Upper lobe of left lung (tissue), 6 donors: ENCODE results near the gene CA9. TPM values are rescaled to one million over a fixed set of nuclear protein-coding genes. Genes with fewer than 3 reads are reported as not detected.

ENCODE experiments used
- ATAC-seq, 2 donors: fragments of 200-7000 bp; cut with Tn5 transposase; one replicate each; pipeline ENCODE4 v1.9.1; 2022; ENCODE audit warnings: mild to moderate bottlenecking in 2 of 2, moderate library complexity in 2 of 2; ENCODE audit not compliant: low FRiP score in 2 of 2
- DNase-seq, 2 donors: peaks; one replicate each; pipeline ENCODE4 v3.0.0-alpha.2; 2019 to 2020
- H3K27ac ChIP-seq, 4 donors: fragments of 200-600 bp; sonication (generic); one replicate each; pipeline ENCODE4 v1.5.1; 2016 to 2019
- H3K27me3 ChIP-seq, 4 donors: fragments of 200-600 bp; sonication (generic); one replicate each; pipeline ENCODE4 v1.5.1; 2017 to 2019
- H3K36me3 ChIP-seq, 4 donors: fragments of 200-600 bp; sonication (generic); one replicate each; pipeline ENCODE4 v1.5.1; 2016 to 2019
- H3K4me1 ChIP-seq, 4 donors: fragments of 200-600 bp; sonication (generic); one replicate each; pipeline ENCODE4 v1.5.1; 2018 to 2019
- H3K4me3 ChIP-seq, 4 donors: fragments of 200-600 bp; sonication (generic); one replicate each; pipeline ENCODE4 v1.5.1; 2017 to 2019; ENCODE audit warnings: mild to moderate bottlenecking in 2 of 4, moderate library complexity in 1 of 4
- H3K9me3 ChIP-seq, 4 donors: fragments of 200-600 bp; sonication (generic); one replicate each; pipeline ENCODE4 v1.5.1; 2018 to 2019
- CTCF ChIP-seq, 6 experiments: fragments of 450-650 bp in 4 of 6; fragments of 200-600 bp in 2 of 6; sonication (generic) in 2 of 6; IDR thresholded peaks; one replicate each; pipeline ENCODE4 v1.5.1; 2016 to 2019; ENCODE audit warnings: antibody characterized with exemption in 6 of 6
- EP300 ChIP-seq, 4 donors: sonication (generic); formaldehyde crosslinking; IDR thresholded peaks; one replicate each; pipeline ENCODE4 v1.5.1; 2017; ENCODE audit warnings: antibody characterized with exemption in 4 of 4, control low read depth in 2 of 4
- POLR2A ChIP-seq, 4 donors: fragments of 450-650 bp; IDR thresholded peaks; one replicate each; pipeline ENCODE4 v1.5.1; 2016 to 2017; ENCODE audit warnings: antibody characterized with exemption in 4 of 4, mild to moderate bottlenecking in 2 of 4
- POLR2AphosphoS5 ChIP-seq, 2 donors: sonication (generic); formaldehyde crosslinking; IDR thresholded peaks; one replicate each; pipeline ENCODE4 v1.5.1; 2017; ENCODE audit warnings: antibody characterized with exemption in 2 of 2
- WGBS, 2 donors: methylation state at CpG; one replicate each; pipeline ENCODE4 v1.1.5; 2017 to 2018; 5-methylcytosine and 5-hydroxymethylcytosine counted together
- total RNA-seq, 6 donors: library from RNA; depleted of rRNA in 4 of 6; stranded (reverse); fragments of >200 nt in 4 of 6; gene quantifications; one replicate each; pipeline versions ENCODE4 v1.1.0 to v1.2.1, GENCODE V29; 2016 to 2021
- donor health status: DM: no; HTN: no; CAD: no; lungs with moderate emphysema.
- donor health status: DM: no; HTN: yes; CAD: no; lungs with severe emphysema.

The CA9 gene
- total RNA-seq, 6 donors from 2014 or later: 0.14 to 0.24 TPM; not detected in 4

GRCh38 chr9:35650341-35651158 is 23.2 kb upstream of the CA9 start, which contains the start of gene SIT1:
Gene SIT1, minus strand, starts transcription at chr9:35650931. Its CDS starts 78 bp downstream, at chr9:35650853.
- Histone ChIP-seq H3K4me3 (peak within 1 kb of the TSS in 3 of 4 donors; percentile 13 to 38 (median 25)), H3K4me1 (peaks cover 14 to 43% (median 23%) of the 10 kb centered on the region in 4 donors), H3K36me3 (no peaks in the 10 kb centered on the region), H3K27me3 (no peaks in the 10 kb centered on the region), H3K9me3 (no peaks in the 10 kb centered on the region), H3K27ac (peak within 1 kb of the TSS in 2 of 4 donors; percentile 66 to 71)
- peak in 1 of 2 donors; percentile 50 for DNase-seq
- ATAC-seq: no peak
- 73 to 79% methylated on average over 13 to 22 of the region's 22 CpGs for WGBS, 2 donors
- TF ChIP-seq POLR2AphosphoS5 (IDR thresholded peaks at IDR 0.05): no peak
- TF ChIP-seq POLR2A (IDR thresholded peaks at IDR 0.05): no peak
- no peak for TF ChIP-seq EP300 (IDR thresholded peaks at IDR 0.05)
- TF ChIP-seq CTCF (IDR thresholded peaks at IDR 0.05): no peak

GRCh38 chr9:35651956-35652828 is 21.5 kb upstream of the CA9 start:
- Histone ChIP-seq H3K27me3 (no peaks in the 10 kb centered on the region), H3K27ac (peak overlapping the region; percentile 65 to 82 (median 72)), H3K9me3 (no peaks in the 10 kb centered on the region), H3K36me3 (no peaks in the 10 kb centered on the region), H3K4me3 (no peak overlapping the region), H3K4me1 (peaks cover 9 to 38% (median 18%) of the 10 kb centered on the region in 4 donors)
- DNase-seq: no peak
- ATAC-seq: peak in 1 of 2 donors; percentile 22
- 80 to 81% methylated on average over 7 of the region's 7 CpGs for WGBS, 2 donors
- peak in 1 of 4 donors; percentile 61 for TF ChIP-seq EP300 (IDR thresholded peaks at IDR 0.05)
- no peak for TF ChIP-seq POLR2A (IDR thresholded peaks at IDR 0.05)
- TF ChIP-seq POLR2AphosphoS5 (IDR thresholded peaks at IDR 0.05): peak in 1 of 2 donors; percentile 59

GRCh38 chr9:35652829-35653209 is 20.9 kb upstream of the CA9 start:
- whole genome bisulfite sequencing, 2 donors: 69 to 74% methylated on average over 8 of the region's 8 CpGs

GRCh38 chr9:35653611-35654010 is 20.1 kb upstream of the CA9 start:
- no peak overlapping the region for H3K4me3 ChIP-seq
- peak overlapping the region; percentile 68 to 82 (median 72) for H3K27ac ChIP-seq
- WGBS, 2 donors: 88 to 92% methylated on average over 2 of the region's 2 CpGs
- no peaks in the 10 kb centered on the region for H3K9me3 ChIP-seq
- ATAC-seq (no peak), DNase-seq (no peak)
- H3K36me3 ChIP-seq: no peaks in the 10 kb centered on the region
- H3K27me3 ChIP-seq: no peaks in the 10 kb centered on the region
- H3K4me1 ChIP-seq: peaks cover 6 to 35% (median 16%) of the 10 kb centered on the region in 4 donors
- TF ChIP-seq CTCF (IDR thresholded peaks at IDR 0.05) (no peak), EP300 (IDR thresholded peaks at IDR 0.05) (no peak), POLR2AphosphoS5 (IDR thresholded peaks at IDR 0.05) (no peak), POLR2A (IDR thresholded peaks at IDR 0.05) (no peak)

More at GRCh38 chr9:35652829-35653209, 20.9 kb upstream of the CA9 start:
- H3K27ac ChIP-seq: peak overlapping the region; percentile 68 to 82 (median 72)
- DNase-seq (peak in 1 of 2 donors; percentile 57), ATAC-seq (no peak)
- H3K4me1 ChIP-seq: peaks cover 6 to 38% (median 16%) of the 10 kb centered on the region in 4 donors
- no peak overlapping the region for H3K4me3 ChIP-seq
- TF ChIP-seq CTCF (IDR thresholded peaks at IDR 0.05) (no peak), POLR2AphosphoS5 (IDR thresholded peaks at IDR 0.05) (peak in 1 of 2 donors; percentile 8)
- H3K36me3 ChIP-seq: no peaks in the 10 kb centered on the region
- no peaks in the 10 kb centered on the region for H3K9me3 ChIP-seq
- H3K27me3 ChIP-seq: no peaks in the 10 kb centered on the region

GRCh38 chr9:35656348-35656747 is 17.4 kb upstream of the CA9 start:
- Histone ChIP-seq H3K4me3 (no peak overlapping the region), H3K36me3 (peaks cover 0 to 16% (median 12%) of the 10 kb centered on the region in 4 donors), H3K9me3 (no peaks in the 10 kb centered on the region), H3K4me1 (peaks cover 22 to 50% (median 30%) of the 10 kb centered on the region in 4 donors), H3K27ac (peak overlapping the region in 3 of 4 donors; percentile 97 to 98 (median 97)), H3K27me3 (no peaks in the 10 kb centered on the region)
- ATAC-seq: no peak
- DNase-seq: no peak
- TF ChIP-seq EP300 (IDR thresholded peaks at IDR 0.05) (no peak), POLR2A (IDR thresholded peaks at IDR 0.05) (no peak), POLR2AphosphoS5 (IDR thresholded peaks at IDR 0.05) (no peak), CTCF (IDR thresholded peaks at IDR 0.05) (no peak)
- 75% methylated on average over 17 of the region's 17 CpGs for WGBS, 2 donors
